Measurements from ENCODE around the gene NVL. TPM values are rescaled to one million over a fixed set of nuclear protein-coding genes. Genes with fewer than 3 reads are reported as not detected.
A peak's percentile ranks its signal among the peaks of the same experiment; 100 is the strongest.

The NVL gene
- polyA plus RNA-seq, 2 of the 4 experiments (the other 2 are of a cell fraction) = 22.3 to 28.6 TPM

- Histone ChIP-seq H3K4me3 (no peak overlapping the region), H3K4me2 (no peak overlapping the region), H3K27ac (no peak overlapping the region), H3K9me3 (no peaks in the 10 kb centered on the region), H3K4me1 (no peaks in the 10 kb centered on the region)
- POLR2A ChIA-PET = no interaction called here
- ATAC-seq (no peak), DNase-seq (ENCODE audit: low read depth in 1 of 2, low spot score in 1 of 2) (no peak), FAIRE-seq (no peak)
- TF ChIP-seq FOSB (CRISPR knock-in tag; IDR thresholded peaks at IDR 0.05) (no peak), HES2 (IDR thresholded peaks at IDR 0.05) (no peak), NR3C1 (IDR thresholded peaks at IDR 0.05) (no peak), EHMT2 (IDR thresholded peaks at IDR 0.05; ENCODE audit: low read depth) (no peak), RNF2 (IDR thresholded peaks at IDR 0.05; ENCODE audit: borderline replicate concordance, low read depth) (no peak), KDM1A (IDR thresholded peaks at IDR 0.05; ENCODE audit: low read depth) (no peak), MAFK (IDR thresholded peaks at IDR 0.05; ENCODE audit: partially characterized antibody) (no peak), CHD2 (IDR thresholded peaks at IDR 0.05; ENCODE audit: low read length, partially characterized antibody) (no peak), ELK1 (IDR thresholded peaks at IDR 0.05; ENCODE audit: low read depth, low read length) (no peak), BCL3 (IDR thresholded peaks at IDR 0.05) (no peak), ESRRA (IDR thresholded peaks at IDR 0.05; ENCODE audit: borderline replicate concordance, low read length) (no peak), FOSL2 (IDR thresholded peaks at IDR 0.05) (no peak), FOSL2 (CRISPR knock-in tag; IDR thresholded peaks at IDR 0.05) (no peak), HOXB13 (CRISPR knock-in tag; IDR thresholded peaks at IDR 0.05; ENCODE audit: low read depth) (no peak), CHD4 (IDR thresholded peaks at IDR 0.05; ENCODE audit: borderline replicate concordance) (no peak)
- CTCF ChIA-PET = no interaction called here
Observed at GRCh38 chr1:224252479-224252878, 77.5 kb downstream of the NVL start.

- no peak for TF ChIP-seq CTCF (IDR thresholded peaks at IDR 0.05)
- 97% methylated on average over 5 of the region's 5 CpGs for WGBS (ENCODE audit: missing lambda C conversion rate)
- ATAC-seq (no peak; a peak in 2 of 6 replicates), DNase-seq (ENCODE audit: low read depth in 1 of 2, low spot score in 1 of 2) (no peak), FAIRE-seq (no peak)
- Histone ChIP-seq H3K9me3 (no peaks in the 10 kb centered on the region), H3K4me2 (no peak overlapping the region), H3K27ac (no peak overlapping the region), H3K4me1 (no peaks in the 10 kb centered on the region), H3K4me3 (no peak overlapping the region)
- POLR2A ChIA-PET = interaction anchor here (0.6 to 0.7 kb wide), 2 partner anchors 341 to 533 kb away, joined by 4 to 5 read pairs; no protein-coding TSS in a partner anchor
- CTCF ChIA-PET = interaction anchor here (0.7 to 1.1 kb wide), 2 partner anchors 14 to 93 kb away, joined by 3 read pairs; no protein-coding TSS in a partner anchor
Observed at GRCh38 chr1:224251741-224252146, 78.2 kb downstream of the NVL start.

GRCh38 chr1:224245188-224245587, 84.8 kb downstream of the NVL start:
- 72% methylated on average over 1 of the region's 1 CpG for WGBS (ENCODE audit: missing lambda C conversion rate)
- CTCF ChIA-PET = interaction anchor here (0.7 to 1.5 kb wide), 2 partner anchors 89 to 127 kb away, joined by 3 read pairs; no protein-coding TSS in a partner anchor

More at GRCh38 chr1:224245188-224245587, 84.8 kb downstream of the NVL start:
- no peak overlapping the region for H3K27ac ChIP-seq
- POLR2A ChIA-PET = no interaction called here
- peak in 1 of 2 experiments; percentile 52; a peak in 3 of 6 replicates for ATAC-seq
- FAIRE-seq = no peak
- no peak overlapping the region for H3K4me2 ChIP-seq
- no peaks in the 10 kb centered on the region for H3K9me3 ChIP-seq
- no peak overlapping the region for H3K4me3 ChIP-seq
- peak in 1 of 2 experiments; percentile 19 for DNase-seq (ENCODE audit: low read depth in 1 of 2, low spot score in 1 of 2)
- TF ChIP-seq SREBF2 (IDR thresholded peaks at IDR 0.05) (no peak), MAFK (IDR thresholded peaks at IDR 0.05; ENCODE audit: partially characterized antibody) (no peak), EP300 (IDR thresholded peaks at IDR 0.05) (no peak), CEBPB (IDR thresholded peaks at IDR 0.05) (no peak), CTCF (IDR thresholded peaks at IDR 0.05) (no peak), REST (IDR thresholded peaks at IDR 0.05) (no peak)
- H3K4me1 ChIP-seq = no peaks in the 10 kb centered on the region

Measured in A549 (cell line).